H1 (cell line): Measurements from ENCODE around the gene DCAF4. TPM values are rescaled to one million over a fixed set of nuclear protein-coding genes. Genes with fewer than 3 reads are reported as not detected.

Experiments
- CTCF ChIA-PET: fragments of 300-600 bp; sonication (Branson Sonifier 250); formaldehyde crosslinking; loops from one replicate; lab custom pipeline; 2021; ENCODE audit not compliant: partially characterized antibody; lab: Charles Lee
- POLR2A ChIA-PET: fragments of 300-600 bp; sonication (Branson Sonifier 250); formaldehyde crosslinking; loops from one replicate; lab custom pipeline; 2021; ENCODE audit warnings: inconsistent platforms; ENCODE audit not compliant: partially characterized antibody; lab: Charles Lee
- DNase-seq, 2 experiments: peaks; one replicate each; pipeline versions ENCODE4 v3.0.0 to v3.0.0-alpha.2; 2010 to 2022; ENCODE audit warnings: low spot score in 2 of 2, low read depth in 1 of 2, mixed read lengths in 1 of 2
- FAIRE-seq: peaks from 2 replicates; lab custom pipeline; 2011; peaks lifted over from hg19 to GRCh38; lab: Jason Lieb, UNC
- H2AFZ ChIP-seq: 2 replicates; pipeline ENCODE4 v1.8.1; 2012; ENCODE audit warnings: low read length, inconsistent platforms
- H2AK5ac ChIP-seq: 2 replicates; pipeline ENCODE4 v1.6.1; 2013; ENCODE audit warnings: low read depth, low read length
- H2BK120ac ChIP-seq: replicated peaks from 2 replicates; pipeline ENCODE3; 2013; ENCODE audit warnings: low read depth, low read length, inconsistent platforms
- H2BK12ac ChIP-seq: 2 replicates; pipeline ENCODE4 v1.6.1; 2013; ENCODE audit warnings: low read depth, low read length
- H2BK15ac ChIP-seq: 2 replicates; pipeline ENCODE4 v1.6.1; 2013; ENCODE audit warnings: low read length
- H2BK20ac ChIP-seq: 2 replicates; pipeline ENCODE4 v1.6.1; 2013; ENCODE audit warnings: low read length
- H2BK5ac ChIP-seq: 2 replicates; pipeline ENCODE4 v1.6.1; 2013; ENCODE audit warnings: low read depth, low read length
- H3K14ac ChIP-seq: 2 replicates; pipeline ENCODE4 v1.6.1; 2013; ENCODE audit warnings: inconsistent platforms; ENCODE audit not compliant: insufficient read length
- H3K18ac ChIP-seq: 2 replicates; pipeline ENCODE4 v1.6.1; 2013; ENCODE audit warnings: low read length; ENCODE audit errors: extremely low read depth
- H3K23ac ChIP-seq: 2 replicates; pipeline ENCODE4 v1.6.1; 2013; ENCODE audit warnings: inconsistent platforms; ENCODE audit not compliant: insufficient read length
- H3K23me2 ChIP-seq: 2 replicates; pipeline ENCODE4 v1.6.1; 2013; ENCODE audit warnings: low read depth, low read length
- H3K27ac ChIP-seq: 2 replicates; pipeline ENCODE4 v1.6.1; 2011; ENCODE audit warnings: low read depth, low read length, inconsistent platforms
- H3K27me3 ChIP-seq, 4 experiments: replicated peaks in 1 of 4; 1 replicate in 1 of 4; 2 replicates in 3 of 4; pipeline versions ENCODE4 v1.6.1 to v1.8.1; 2011 to 2013; ENCODE audit warnings: low read length in 3 of 4, mild to moderate bottlenecking in 3 of 4, inconsistent platforms in 2 of 4, mixed read lengths in 2 of 4, moderate library complexity in 1 of 4; ENCODE audit not compliant: control insufficient read depth in 3 of 4, insufficient read depth in 3 of 4; ENCODE audit errors: extremely low read depth in 1 of 4
- H3K36me3 ChIP-seq, 4 experiments: 2 replicates each; pipeline versions ENCODE4 v1.6.1 to v1.8.1; 2011 to 2013; ENCODE audit warnings: mild to moderate bottlenecking in 4 of 4, low read length in 3 of 4, moderate library complexity in 2 of 4, control low read depth in 1 of 4, inconsistent platforms in 1 of 4; ENCODE audit not compliant: insufficient read depth in 4 of 4, control insufficient read depth in 2 of 4
- H3K4ac ChIP-seq: replicated peaks from 2 replicates; pipeline ENCODE3; 2013; ENCODE audit warnings: low read length, low read depth, mixed read lengths, inconsistent platforms; ENCODE audit not compliant: insufficient read length
- H3K4me1 ChIP-seq, 4 experiments: replicated peaks in 1 of 4; 1 replicate in 1 of 4; 2 replicates in 3 of 4; pipeline versions ENCODE4 v1.6.1 to v1.8.1; 2011 to 2013; ENCODE audit warnings: low read length in 3 of 4, inconsistent platforms in 2 of 4, mixed read lengths in 1 of 4; ENCODE audit not compliant: insufficient read depth in 4 of 4, control insufficient read depth in 3 of 4
- H3K4me2 ChIP-seq, 2 experiments: 2 replicates each; pipeline versions ENCODE4 v1.6.1 to v1.8.1; 2011 to 2013; ENCODE audit warnings: low read depth in 2 of 2, low read length in 2 of 2, control low read depth in 1 of 2, inconsistent platforms in 1 of 2, mild to moderate bottlenecking in 1 of 2; ENCODE audit not compliant: insufficient read depth in 1 of 2
- H3K4me3 ChIP-seq, 4 experiments: fragments of 200-600, 300-600 bp in 1 of 4; sonication (generic), shearing (Covaris generic), sonication (Bioruptor Twin) in 1 of 4; 2 replicates each; pipeline versions ENCODE4 v1.5.1 to v1.8.1; 2011 to 2016; ENCODE audit warnings: low read length in 4 of 4, low read depth in 3 of 4, control low read depth in 2 of 4, inconsistent platforms in 2 of 4, mild to moderate bottlenecking in 2 of 4, mixed read lengths in 1 of 4, moderate library complexity in 1 of 4; ENCODE audit not compliant: insufficient read depth in 2 of 4; ENCODE audit errors: extremely low read depth in 1 of 4
- H3K56ac ChIP-seq: replicated peaks from 2 replicates; pipeline ENCODE3; 2013; ENCODE audit warnings: low read depth, mild to moderate bottlenecking, mixed read lengths, low read length, inconsistent platforms; ENCODE audit not compliant: insufficient read length
- H3K79me1 ChIP-seq: 2 replicates; pipeline ENCODE4 v1.6.1; 2013; ENCODE audit warnings: low read depth, low read length, control low read depth
- H3K79me2 ChIP-seq, 2 experiments: 2 replicates each; pipeline versions ENCODE4 v1.6.1 to v1.8.1; 2012 to 2013; ENCODE audit warnings: low read length in 2 of 2, mild to moderate bottlenecking in 2 of 2, inconsistent platforms in 1 of 2; ENCODE audit not compliant: insufficient read depth in 2 of 2, control insufficient read depth in 1 of 2
- H3K9ac ChIP-seq, 4 experiments: replicated peaks in 1 of 4; 1 replicate in 1 of 4; 2 replicates in 3 of 4; pipeline versions ENCODE4 v1.6.1 to v1.8.1; 2011 to 2013; ENCODE audit warnings: low read depth in 3 of 4, low read length in 3 of 4, control low read depth in 2 of 4, mild to moderate bottlenecking in 2 of 4, moderate library complexity in 2 of 4, inconsistent platforms in 1 of 4; ENCODE audit errors: extremely low read depth in 1 of 4
- H3K9me3 ChIP-seq, 2 experiments: 2 replicates each; pipeline versions ENCODE4 v1.6.1 to v1.8.1; 2012 to 2013; ENCODE audit warnings: mild to moderate bottlenecking in 2 of 2, moderate library complexity in 2 of 2, control low read depth in 1 of 2, inconsistent platforms in 1 of 2, low read depth in 1 of 2, low read length in 1 of 2, mixed read lengths in 1 of 2; ENCODE audit not compliant: insufficient read depth in 2 of 2
- H4K20me1 ChIP-seq, 2 experiments: replicated peaks in 1 of 2; 2 replicates each; pipeline versions ENCODE3 to v1.8.1; 2011 to 2013; ENCODE audit warnings: inconsistent platforms in 2 of 2, low read length in 2 of 2, mild to moderate bottlenecking in 1 of 2; ENCODE audit not compliant: insufficient read depth in 2 of 2, control insufficient read depth in 1 of 2
- H4K5ac ChIP-seq: 2 replicates; pipeline ENCODE4 v1.6.1; 2013; ENCODE audit warnings: low read length, low read depth, mixed read lengths, inconsistent platforms; ENCODE audit not compliant: insufficient read length
- H4K8ac ChIP-seq: 2 replicates; pipeline ENCODE4 v1.8.0; 2013; ENCODE audit warnings: mild to moderate bottlenecking, moderate library complexity, low read length, inconsistent platforms; ENCODE audit not compliant: insufficient read depth; ENCODE audit errors: extremely low read depth
- H4K91ac ChIP-seq: replicated peaks from 2 replicates; pipeline ENCODE3; 2013; ENCODE audit warnings: low read length, mixed read lengths, inconsistent platforms; ENCODE audit not compliant: insufficient read length
- CHD2 ChIP-seq: IDR thresholded peaks from 2 replicates; pipeline ENCODE4 v1.6.1; 2012; ENCODE audit warnings: low read length, improper control_type of control experiment
- GABPA ChIP-seq: IDR thresholded peaks from 2 replicates; pipeline ENCODE4 v1.6.1; 2011; ENCODE audit warnings: mild to moderate bottlenecking, low read length, moderate library complexity, borderline replicate concordance; ENCODE audit not compliant: insufficient read depth
- JUND ChIP-seq: IDR thresholded peaks from 2 replicates; pipeline ENCODE4 v1.6.1; 2011; ENCODE audit warnings: mild to moderate bottlenecking, improper control_type of control experiment, low read length
- NRF1 ChIP-seq: IDR thresholded peaks from 2 replicates; pipeline ENCODE4 v1.6.1; 2011; ENCODE audit warnings: mild to moderate bottlenecking, low read depth, low read length, improper control_type of control experiment
- POLR2AphosphoS5 ChIP-seq: IDR thresholded peaks from 2 replicates; pipeline ENCODE4 v1.6.1; 2011; ENCODE audit warnings: low read depth, low read length
- RXRA ChIP-seq: IDR thresholded peaks from 2 replicates; pipeline ENCODE4 v1.6.1; 2011; ENCODE audit warnings: low read depth, mild to moderate bottlenecking, low read length, moderate library complexity; ENCODE audit not compliant: insufficient read depth
- USF2 ChIP-seq: IDR thresholded peaks from 2 replicates; pipeline ENCODE4 v1.6.1; 2011; ENCODE audit warnings: low read length, improper control_type of control experiment
- WGBS, 2 experiments: shearing (Covaris generic) in 1 of 2; methylation state at CpG; one replicate each; pipeline versions ENCODE4 v1.1.6 to v1.1.7; 2013 to 2015; ENCODE audit warnings: low lambda C conversion rate in 2 of 2, mixed read lengths in 2 of 2, inconsistent platforms in 1 of 2, low coverage in 1 of 2, missing lambda C conversion rate in 1 of 2; ENCODE audit not compliant: insufficient replicate concordance in 2 of 2, insufficient coverage in 1 of 2, insufficient read length in 1 of 2; ENCODE audit errors: extremely low coverage in 1 of 2, missing lambda C conversion rate in 1 of 2; 5-methylcytosine and 5-hydroxymethylcytosine counted together
- polyA plus RNA-seq, 7 experiments: library from polyadenylated mRNA; depleted of rRNA in 3 of 7; stranded (reverse) in 5 of 7; unstranded in 2 of 7; fragments of >200 nt in 5 of 7; fragments of 200-250 nt in 2 of 7; gene quantifications; 1 replicate in 5 of 7; 2 replicates in 1 of 7; 4 replicates in 1 of 7; pipeline versions ENCODE4 v1.2.1 to v1.2.3, GENCODE V29; 2011 to 2013; ENCODE audit warnings: missing spikeins in 2 of 7, mixed read lengths in 2 of 7
- total RNA-seq: library from RNA; stranded (reverse); fragmentation: NEBNext Ultra II Directional; extraction: Animal tissue kit (Norgen Biotek cat#: 25700); gene quantifications from 2 replicates; pipeline ENCODE4 v1.2.1, GENCODE V29; 2021

Gene DCAF4
- total and polyA plus RNA-seq, 2 of the 8 experiments (the other 6 are each of a cell fraction or from before 2014, with no cell fraction given), result 17.0 to 21.1 TPM

- ChIA-PET POLR2A (interaction anchor here (0.6 kb wide), 1 partner anchor 56 kb away, joined by 4 read pairs; no protein-coding TSS in a partner anchor), CTCF (interaction anchor here (0.7 to 3.6 kb wide), 2 partner anchors 10 to 22 kb away, joined by 3 to 23 read pairs; no protein-coding TSS in a partner anchor)
- Histone ChIP-seq H3K9ac (no peak overlapping the region), H2AK5ac (no peak overlapping the region), H2BK120ac (no peak overlapping the region), H3K14ac (no peak overlapping the region), H3K4me2 (no peak overlapping the region), H4K5ac (no peak overlapping the region), H2BK15ac (no peak overlapping the region), H2BK5ac (no peak overlapping the region), H3K56ac (no peak overlapping the region), H4K8ac (no peak overlapping the region), H3K4me1 (no peaks in the 10 kb centered on the region), H4K20me1 (no peaks in the 10 kb centered on the region), H3K23me2 (no peaks in the 10 kb centered on the region), H3K36me3 (peaks cover 2 to 29% (median 7%) of the 10 kb centered on the region in 4 experiments; a peak in 4 of 8 replicates), H3K79me1 (no peaks in the 10 kb centered on the region), H3K27ac (no peak overlapping the region), H3K79me2 (no peaks in the 10 kb centered on the region), H2AFZ (no peak overlapping the region), H3K4me3 (no peak overlapping the region), H2BK12ac (no peak overlapping the region), H2BK20ac (no peak overlapping the region), H3K27me3 (no peaks in the 10 kb centered on the region), H3K9me3 (no peaks in the 10 kb centered on the region), H3K23ac (no peak overlapping the region), H3K18ac (no peak overlapping the region), H3K4ac (no peak overlapping the region), H4K91ac (no peak overlapping the region)
- FAIRE-seq (no peak), DNase-seq (no peak)
- TF ChIP-seq USF2 (no peak), CHD2 (no peak), POLR2AphosphoS5 (no peak), GABPA (no peak), NRF1 (no peak), JUND (no peak), RXRA (no peak)
- WGBS, 2 experiments, result 94% methylated on average over 15 of the region's 15 CpGs; no CpG with 5 or more reads in 1 of the 2 experiments
Observed at GRCh38 chr14:72958548-72958947, 32.3 kb downstream of the DCAF4 start.
